K562 (cell line): Measurements from ENCODE around the gene PLK1. TPM values are rescaled to one million over a fixed set of nuclear protein-coding genes. Genes with fewer than 3 reads are reported as not detected.

ENCODE experiments used
- AFF4 ChIP-seq: sonication (generic); formaldehyde crosslinking; IDR thresholded peaks from 2 replicates; pipeline ENCODE4 v1.8.0; 2023; ENCODE audit warnings: mild to moderate bottlenecking, missing genetic modification reagents
- CBX2 ChIP-seq: fragments of 200-600 bp; sonication (generic); IDR thresholded peaks from one replicate; pipeline ENCODE4 v1.6.1; 2012; ENCODE audit warnings: mild to moderate bottlenecking, low read length, inconsistent platforms; ENCODE audit not compliant: insufficient read depth, poor library complexity, severe bottlenecking
- ELK1 ChIP-seq: sonication (generic); formaldehyde crosslinking; IDR thresholded peaks from 2 replicates; pipeline ENCODE4 v1.8.1; 2022; ENCODE audit warnings: missing genetic modification reagents
- HDAC8 ChIP-seq: fragments of 450-650 bp; IDR thresholded peaks from 2 replicates; pipeline ENCODE4 v1.6.1; 2016; ENCODE audit warnings: mild to moderate bottlenecking, missing genetic modification characterization, moderate library complexity, missing compliant biosample characterization
- IRF1 ChIP-seq: sonication (generic); formaldehyde crosslinking; IDR thresholded peaks from 2 replicates; pipeline ENCODE4 v1.8.0; 2022; ENCODE audit warnings: missing genetic modification reagents, mild to moderate bottlenecking, borderline replicate concordance
- KAT7 ChIP-seq: sonication (generic); formaldehyde crosslinking; IDR thresholded peaks from 2 replicates; pipeline ENCODE4 v1.8.0; 2022; ENCODE audit warnings: missing genetic modification reagents, mild to moderate bottlenecking, borderline replicate concordance
- KDM5B ChIP-seq: fragments of 200-600 bp; sonication (generic); IDR thresholded peaks from 2 replicates; pipeline ENCODE4 v1.6.1; 2012; ENCODE audit warnings: low read depth, mild to moderate bottlenecking, moderate library complexity, low read length, control low read depth, inconsistent platforms; ENCODE audit not compliant: insufficient replicate concordance
- MECOM ChIP-seq: fragments of 250-450 bp; sonication (Bioruptor Pico); IDR thresholded peaks from 2 replicates; pipeline ENCODE4 v1.8.0; 2022; ENCODE audit warnings: inconsistent platforms
- NR4A1 ChIP-seq, 2 experiments: fragments of 250-450 bp in 1 of 2; fragments of 450-650 bp in 1 of 2; sonication (Bioruptor Pico) in 1 of 2; IDR thresholded peaks; 2 replicates each; pipeline versions ENCODE4 v1.4.0 to v1.6.1; 2016 to 2020; ENCODE audit warnings: mild to moderate bottlenecking in 2 of 2, missing compliant biosample characterization in 1 of 2, missing genetic modification characterization in 1 of 2, moderate library complexity in 1 of 2
- PBX2 ChIP-seq, 2 experiments: IDR thresholded peaks in 1 of 2; conservative IDR thresholded peaks in 1 of 2; 2 replicates each; pipeline ENCODE4 v1.6.1; 2016; ENCODE audit warnings: low read depth in 2 of 2, mild to moderate bottlenecking in 1 of 2, missing compliant biosample characterization in 1 of 2, missing genetic modification characterization in 1 of 2, moderate library complexity in 1 of 2
- POLR2A ChIP-seq: fragments of 450-650 bp; conservative IDR thresholded peaks from 2 replicates; pipeline ENCODE4 v1.6.1; 2016
- SMARCA5 ChIP-seq: fragments of 450-650 bp; IDR thresholded peaks from 2 replicates; pipeline ENCODE4 v1.6.1; 2016
- SMARCC2 ChIP-seq: fragments of 450-650 bp; IDR thresholded peaks from 2 replicates; pipeline ENCODE4 v1.6.1; 2017; ENCODE audit warnings: antibody characterized with exemption, moderate library complexity, mild to moderate bottlenecking, low read depth
- TARDBP ChIP-seq: fragments of 450-650 bp; IDR thresholded peaks from 2 replicates; pipeline ENCODE4 v1.6.1; 2016
- TCF7L2 ChIP-seq: fragments of 150-350 bp; IDR thresholded peaks from 2 replicates; pipeline ENCODE4 v1.6.1; 2016; ENCODE audit warnings: low read depth, mild to moderate bottlenecking, low read length, moderate library complexity
- TRIM24 ChIP-seq, 2 experiments: fragments of 450-650 bp; IDR thresholded peaks; 2 replicates each; pipeline ENCODE4 v1.6.1; 2016
- ZNF217 ChIP-seq: sonication (generic); formaldehyde crosslinking; IDR thresholded peaks from 2 replicates; pipeline ENCODE4 v1.8.0; 2022; ENCODE audit warnings: mild to moderate bottlenecking, missing genetic modification reagents
- ZNF224 ChIP-seq: sonication (generic); formaldehyde crosslinking; IDR thresholded peaks from 2 replicates; pipeline ENCODE4 v1.8.0; 2022; ENCODE audit warnings: mild to moderate bottlenecking, missing genetic modification reagents
- ZNF449 ChIP-seq: fragments of 250-450 bp; sonication (Bioruptor Pico); IDR thresholded peaks from 2 replicates; pipeline ENCODE4 v1.8.0; 2022; ENCODE audit warnings: moderate library complexity, mild to moderate bottlenecking, inconsistent platforms
- ZNF583 ChIP-seq: fragments of 250-450 bp; sonication (Bioruptor Pico); IDR thresholded peaks from 2 replicates; pipeline ENCODE4 v1.4.0; 2020
- polyA plus RNA-seq, 8 experiments: library from polyadenylated mRNA; depleted of rRNA in 4 of 8; stranded (reverse) in 5 of 8; unstranded in 3 of 8; fragments of >200 nt; fragmentation: Nextera tagmentation in 2 of 8; fragmentation: Illumina TruSeq in 1 of 8; extraction: Ambion mirVana in 2 of 8; extraction: Trizol in 1 of 8; gene quantifications; 2 replicates each; pipeline versions ENCODE4 v1.2.1 to v1.2.3, GENCODE V29; 2011 to 2014; ENCODE audit warnings: inconsistent platforms in 1 of 8, missing spikeins in 1 of 8
- total RNA-seq, 7 experiments: library from RNA; depleted of rRNA in 6 of 7; stranded (reverse); fragments of >200 nt in 6 of 7; fragmentation: Illumina TruSeq in 2 of 7; extraction: Trizol in 2 of 7; gene quantifications; 2 replicates each; pipeline versions ENCODE4 v1.2.1 to v1.2.3, GENCODE V29; 2011 to 2021; ENCODE audit warnings: low replicate concordance in 1 of 7

Gene PLK1
- total and polyA plus RNA-seq, 9 of the 15 experiments (the other 6 are each of a cell fraction or from before 2014, with no cell fraction given): 13.6 to 212 (median 45.5) TPM

- TF ChIP-seq IRF1 (CRISPR knock-in tag): no peak
- no peak for TF ChIP-seq ZNF583 (CRISPR knock-in tag)
- no peak for TF ChIP-seq MECOM
- no peak for TF ChIP-seq AFF4 (CRISPR knock-in tag)
- TF ChIP-seq ELK1: no peak
- no peak for TF ChIP-seq ZNF224
- no peak for TF ChIP-seq NR4A1 (CRISPR knock-in tag; IDR thresholded peaks at IDR 0.05)
- TF ChIP-seq NR4A1 (tag; IDR thresholded peaks at IDR 0.05): no peak
- TF ChIP-seq HDAC8 (tag): no peak
- no peak for TF ChIP-seq TCF7L2
- no peak for TF ChIP-seq CBX2
- TF ChIP-seq TARDBP: 0 out of 2 replicates have a peak, but pooled peaks have one; percentile 28
- no peak for TF ChIP-seq POLR2A
- no peak for TF ChIP-seq ZNF217 (CRISPR knock-in tag)
- TF ChIP-seq TRIM24 (IDR thresholded peaks at IDR 0.05): peak; percentile 81 to 88
- TF ChIP-seq PBX2 (CRISPR knock-in tag; IDR thresholded peaks at IDR 0.05; ENCODE audit: low read depth): no peak
- no peak for TF ChIP-seq PBX2 (tag; conservative IDR thresholded peaks at IDR 0.05; ENCODE audit: low read depth)
- no peak for TF ChIP-seq KDM5B
- TF ChIP-seq SMARCA5: no peak
- TF ChIP-seq ZNF449 (CRISPR knock-in tag): no peak
- TF ChIP-seq KAT7 (CRISPR knock-in tag): no peak
- 0 out of 2 replicates have a peak, but pooled peaks have one; percentile 56 for TF ChIP-seq SMARCC2
Observed at GRCh38 chr16:23667355-23667659, 11.4 kb upstream of the PLK1 start (continued).
